ENCODE data around the gene SIDT1.

SIDT1 gene

GRCh38 chr3:113676261-113676660, 143.9 kb downstream of the SIDT1 start:
- in situ Hi-C loops (cut with MboI; ENCODE audit: low sequenced_read_pairs) = no loop called here

GRCh38 chr3:113677737-113678136, 145.4 kb downstream of the SIDT1 start:
- in situ Hi-C loops (cut with MboI; ENCODE audit: low sequenced_read_pairs) = no loop called here

GRCh38 chr3:113678773-113679172, 146.4 kb downstream of the SIDT1 start:
- in situ Hi-C loops (cut with MboI; ENCODE audit: low sequenced_read_pairs) = no loop called here
